Caco-2 (cell line): ENCODE data around the gene KBTBD13. TPM values are rescaled to one million over a fixed set of nuclear protein-coding genes. Genes with fewer than 3 reads are reported as not detected.
A peak's percentile ranks its signal among the peaks of the same experiment; 100 is the strongest.

Source experiments
- BruUV-seq: library from RNA; stranded (reverse); fragments of 400-500 nt; replicated peaks from 2 replicates; lab custom pipeline; 2021; lab: Mats Ljungman, UMichigan
- CTCF ChIA-PET: fragments of 300-600 bp; sonication (Branson Sonifier 250); formaldehyde crosslinking; loops from one replicate; lab custom pipeline; 2022; ENCODE audit warnings: antibody characterized with exemption; lab: Charles Lee
- POLR2A ChIA-PET: fragments of 300-600 bp; sonication (Branson Sonifier 250); formaldehyde crosslinking; loops from one replicate; lab custom pipeline; 2022; ENCODE audit warnings: antibody characterized with exemption; lab: Charles Lee
- DNase-seq, 2 experiments: peaks; one replicate each; pipeline versions ENCODE4 v3.0.0 to v3.0.0-alpha.2; 2020 to 2022
- H3K27me3 ChIP-seq: replicated peaks from 2 replicates; pipeline ENCODE4 v1.6.0; 2011; ENCODE audit warnings: low read length; ENCODE audit not compliant: control insufficient read depth, insufficient read depth
- H3K36me3 ChIP-seq: 2 replicates; pipeline ENCODE4 v1.5.1; 2011; ENCODE audit warnings: low read length; ENCODE audit not compliant: control insufficient read depth, insufficient read depth
- H3K4me1 ChIP-seq: fragments of 250-450 bp; sonication (Bioruptor Pico); 2 replicates; pipeline ENCODE4 v1.5.1; 2020; ENCODE audit warnings: mild to moderate bottlenecking
- H3K4me3 ChIP-seq: 2 replicates; pipeline ENCODE4 v1.5.1; 2011; ENCODE audit warnings: low read depth, mild to moderate bottlenecking, control low read depth, low read length
- H3K9me3 ChIP-seq: fragments of 250-450 bp; sonication (Bioruptor Pico); 2 replicates; pipeline ENCODE4 v1.5.1; 2020; ENCODE audit warnings: mild to moderate bottlenecking, moderate library complexity
- H3K27ac Mint-ChIP-seq: one replicate; pipeline ENCODE4 v1.8.0; 2022; ENCODE audit warnings: mixed read lengths; ENCODE audit not compliant: unreplicated experiment
- H3K27me3 Mint-ChIP-seq: one replicate; pipeline ENCODE4 v1.8.0; 2022; ENCODE audit warnings: mixed read lengths; ENCODE audit not compliant: insufficient read depth, unreplicated experiment
- H3K36me3 Mint-ChIP-seq: one replicate; pipeline ENCODE4 v1.8.0; 2022; ENCODE audit warnings: mild to moderate bottlenecking, mixed read lengths; ENCODE audit not compliant: insufficient read depth, unreplicated experiment
- H3K4me1 Mint-ChIP-seq: one replicate; pipeline ENCODE4 v1.8.0; 2022; ENCODE audit warnings: low read depth, mixed read lengths; ENCODE audit not compliant: unreplicated experiment
- H3K4me3 Mint-ChIP-seq: one replicate; pipeline ENCODE4 v1.8.0; 2022; ENCODE audit warnings: mild to moderate bottlenecking, moderate library complexity, mixed read lengths; ENCODE audit not compliant: unreplicated experiment
- H3K9me3 Mint-ChIP-seq: one replicate; pipeline ENCODE4 v1.8.0; 2022; ENCODE audit warnings: mixed read lengths; ENCODE audit not compliant: unreplicated experiment
- CTCF ChIP-seq, 2 experiments: fragments of 200-600 bp in 1 of 2; IDR thresholded peaks; 1 replicate in 1 of 2; 2 replicates in 1 of 2; pipeline versions ENCODE4 v1.5.1 to v1.8.0; 2011 to 2022; ENCODE audit warnings: antibody characterized with exemption in 1 of 2, control low read depth in 1 of 2, inconsistent platforms in 1 of 2, low read depth in 1 of 2, low read length in 1 of 2, mild to moderate bottlenecking in 1 of 2, moderate library complexity in 1 of 2; ENCODE audit not compliant: insufficient read depth in 1 of 2, severe bottlenecking in 1 of 2, unreplicated experiment in 1 of 2
- intact Hi-C: fragments of 100-400 bp; cut with micrococcal nuclease; formaldehyde crosslinking; loops from one replicate; pipeline ENCODE4 v1.10.0; 2022; ENCODE audit not compliant: unreplicated experiment
- total RNA-seq: library from RNA; stranded (reverse); gene quantifications from 2 replicates; pipeline ENCODE4 v1.2.3, GENCODE V29; 2022

KBTBD13 gene
- total RNA-seq, 1 experiment from 2014 or later, result not detected

DNA sequence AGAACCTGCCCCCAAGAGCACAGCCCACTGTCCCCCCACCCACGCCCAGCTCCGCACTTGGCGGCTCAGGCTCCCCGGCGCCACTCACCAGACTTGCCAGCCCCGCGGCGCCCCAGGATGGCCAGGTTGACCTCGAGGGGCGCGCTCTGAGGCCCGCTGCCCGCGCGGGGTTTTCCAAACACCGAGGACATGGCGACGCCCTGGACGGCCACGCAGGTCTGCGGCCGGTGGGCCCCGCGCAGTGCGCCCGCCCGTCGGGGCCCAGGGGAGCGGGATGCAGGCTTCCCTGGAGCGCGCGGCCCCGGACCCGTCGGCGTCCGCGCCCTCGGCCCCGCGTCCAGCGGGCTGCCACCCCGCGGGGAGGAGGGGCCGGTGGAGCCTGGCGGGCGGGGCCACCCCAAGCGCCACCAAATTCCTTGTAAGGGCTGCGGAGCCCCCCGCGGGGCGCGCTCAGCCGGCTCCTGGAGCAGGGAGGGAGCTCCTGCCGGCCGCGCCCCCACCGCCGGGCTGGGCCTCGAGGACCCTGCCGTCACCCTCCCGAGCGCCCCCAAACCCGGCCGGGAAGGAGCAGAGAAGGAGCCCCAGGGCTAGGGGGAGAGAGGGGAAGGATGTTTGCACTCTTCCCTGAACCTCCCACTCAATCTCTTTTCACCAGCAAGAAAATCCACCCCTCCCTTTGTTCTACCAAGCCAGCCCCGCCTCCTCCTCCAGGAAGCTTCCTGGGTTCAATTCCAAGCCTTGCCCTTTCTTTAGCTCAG is 8.7 kb upstream of the KBTBD13 start, which contains the start of gene RASL12:
Gene RASL12 (minus strand): TSS at position 347 of the 758 bp plus-strand sequence. CDS start 156 bp downstream, at position 191.
- H3K4me3 Mint-ChIP-seq, result peak within 1 kb of the TSS; percentile 74
- H3K36me3 Mint-ChIP-seq, result no peaks in the 10 kb centered on the region
- DNase-seq, result peak in 1 of 2 experiments; percentile 37
- Histone ChIP-seq H3K9me3 (no peaks in the 10 kb centered on the region; the same call in 1 of the 2 replicates), H3K27me3 (no peaks in the 10 kb centered on the region), H3K36me3 (no peaks in the 10 kb centered on the region), H3K4me3 (peak within 1 kb of the TSS; percentile 41), H3K4me1 (peaks cover 9% of the 10 kb centered on the region)
- peak within 1 kb of the TSS; percentile 67 for H3K27ac Mint-ChIP-seq
- peaks cover 13% of the 10 kb centered on the region for H3K4me1 Mint-ChIP-seq
- no TSS peak for BruUV-seq
- no peaks in the 10 kb centered on the region for H3K27me3 Mint-ChIP-seq
- intact Hi-C loops, result no loop called here
- ChIA-PET CTCF (interaction anchor here (0.7 to 1.8 kb wide), 4 partner anchors 13 to 15 kb away, joined by 3 to 8 read pairs (median 4); no protein-coding TSS in a partner anchor), POLR2A (interaction anchor here (0.8 to 1.1 kb wide), 3 partner anchors 12 to 219 kb away, joined by 3 to 4 read pairs (median 3); partner anchors contain the start of gene PARP16)
- TF ChIP-seq CTCF (IDR thresholded peaks at IDR 0.05; ENCODE audit: insufficient read depth in 1 of 2, low read depth in 1 of 2, low read length in 1 of 2, severe bottlenecking in 1 of 2, unreplicated experiment in 1 of 2), result no peak
- no peaks in the 10 kb centered on the region for H3K9me3 Mint-ChIP-seq

DNA sequence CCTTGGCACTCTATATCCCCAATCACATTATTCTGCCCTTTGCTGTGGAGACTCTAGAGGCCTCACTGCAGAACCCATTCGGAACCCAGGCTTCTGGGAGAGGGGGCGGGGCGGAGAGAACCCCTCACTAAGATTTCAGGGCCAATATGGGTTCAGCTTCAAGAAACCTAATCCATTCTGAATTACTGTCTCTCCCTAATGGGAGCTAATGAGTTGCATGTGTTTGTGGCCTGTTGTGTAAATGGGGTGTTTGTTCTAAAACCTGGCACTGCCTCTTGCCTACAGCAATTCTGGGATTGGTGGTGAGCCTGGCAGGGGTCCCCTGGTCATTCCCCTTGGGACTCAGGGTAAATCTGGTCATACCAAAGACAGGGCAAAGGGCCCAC is 8.2 kb upstream of the KBTBD13 start:
- BruUV-seq, result TSS peak; percentile 61
- Histone ChIP-seq H3K4me3 (peak overlapping the region; percentile 41), H3K9me3 (peaks cover 2% of the 10 kb centered on the region; the same call in 1 of the 2 replicates), H3K27me3 (no peaks in the 10 kb centered on the region), H3K4me1 (peaks cover 8% of the 10 kb centered on the region), H3K36me3 (no peaks in the 10 kb centered on the region)
- Mint-ChIP-seq H3K4me3 (peak overlapping the region; percentile 62), H3K4me1 (peaks cover 13% of the 10 kb centered on the region), H3K9me3 (no peaks in the 10 kb centered on the region), H3K27me3 (no peaks in the 10 kb centered on the region), H3K27ac (peak overlapping the region; percentile 22), H3K36me3 (no peaks in the 10 kb centered on the region)
- intact Hi-C loops, result no loop called here
- no peak for TF ChIP-seq CTCF (IDR thresholded peaks at IDR 0.05; ENCODE audit: insufficient read depth in 1 of 2, low read depth in 1 of 2, low read length in 1 of 2, severe bottlenecking in 1 of 2, unreplicated experiment in 1 of 2)
- POLR2A ChIA-PET, result interaction anchor here (0.8 to 1.0 kb wide), 2 partner anchors 21 to 218 kb away, joined by 3 to 4 read pairs; partner anchors contain the start of gene PARP16
- CTCF ChIA-PET, result interaction anchor here (0.7 to 1.1 kb wide), 2 partner anchors 14 kb away, joined by 3 to 4 read pairs; no protein-coding TSS in a partner anchor
- no peak for DNase-seq

- H3K27me3 ChIP-seq, result no peaks in the 10 kb centered on the region
- no peak for DNase-seq
- no TSS peak for BruUV-seq
These were observed 7.4 kb upstream of the KBTBD13 start for GRCh38 chr15:65069179-65069578.

More at GRCh38 chr15:65069179-65069578, 7.4 kb upstream of the KBTBD13 start:
- Histone ChIP-seq H3K4me3 (no peak overlapping the region), H3K9me3 (peaks cover 4% of the 10 kb centered on the region; the same call in 1 of the 2 replicates), H3K36me3 (no peaks in the 10 kb centered on the region), H3K4me1 (peaks cover 8% of the 10 kb centered on the region)
- Mint-ChIP-seq H3K4me1 (peaks cover 13% of the 10 kb centered on the region), H3K36me3 (no peaks in the 10 kb centered on the region), H3K27ac (no peak overlapping the region), H3K27me3 (no peaks in the 10 kb centered on the region), H3K9me3 (no peaks in the 10 kb centered on the region), H3K4me3 (no peak overlapping the region)
- ChIA-PET CTCF (interaction anchor here (0.6 to 1.1 kb wide), 2 partner anchors 21 to 116 kb away, joined by 3 to 5 read pairs; partner anchors contain the start of gene CLPX), POLR2A (interaction anchor here (0.8 kb wide), 1 partner anchor 217 kb away, joined by 4 read pairs; the partner anchor contains the start of gene PARP16)
- intact Hi-C loops, result no loop called here
- TF ChIP-seq CTCF (IDR thresholded peaks at IDR 0.05; ENCODE audit: insufficient read depth in 1 of 2, low read depth in 1 of 2, low read length in 1 of 2, severe bottlenecking in 1 of 2, unreplicated experiment in 1 of 2), result no peak
